ENCODE data around the gene MERTK. TPM values are rescaled to one million over a fixed set of nuclear protein-coding genes. Genes with fewer than 3 reads are reported as not detected.

The MERTK gene
- total RNA-seq, 5 donors from 2014 or later (not counting 1 experiment from before 2014, with no cell fraction given), result 0.12 to 0.73 (median 0.33) TPM

DNA sequence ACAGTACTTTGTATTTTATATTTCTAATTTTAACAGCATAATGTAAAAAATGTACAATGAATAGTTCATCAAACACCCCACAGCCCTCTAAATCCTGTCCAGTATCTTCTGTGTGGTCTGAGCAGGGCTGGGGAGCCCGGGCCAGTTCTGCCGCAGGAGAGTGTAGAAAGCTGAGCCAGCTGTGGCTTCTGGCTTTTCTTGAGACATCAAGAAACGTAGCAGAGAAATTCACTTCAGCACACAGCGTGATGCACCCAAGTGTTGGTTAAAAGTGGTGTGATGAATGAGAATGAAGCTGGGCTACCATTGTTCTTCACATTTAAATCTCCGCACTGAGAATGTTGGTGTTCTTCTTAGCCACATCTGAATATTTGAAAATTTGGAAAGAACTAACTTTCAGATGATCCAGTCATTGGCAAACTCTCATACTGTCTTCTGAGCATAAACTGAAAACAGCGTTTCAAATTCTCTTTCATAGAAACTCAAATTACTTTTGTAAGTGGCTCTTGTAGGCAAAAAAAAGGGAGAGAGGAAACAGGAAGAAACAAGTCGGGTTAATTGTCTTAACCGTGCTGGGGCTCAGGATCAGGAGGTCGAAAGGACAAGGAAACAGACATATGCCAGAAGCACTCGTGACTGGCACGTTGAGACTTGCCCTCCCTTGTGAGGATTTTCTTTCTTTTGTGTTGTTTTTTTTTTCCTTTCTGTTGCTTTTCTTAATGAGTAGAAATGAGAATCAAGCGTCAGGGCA, 133.2 kb downstream of the MERTK start:
- Mint-ChIP-seq H3K9me3 (peaks cover 0 to 4% (median 0%) of the 10 kb centered on the region in 3 donors), H3K27me3 (peaks cover 3 to 8% of the 10 kb centered on the region in 2 donors), H3K4me3 (no peak overlapping the region), H3K27ac (no peak overlapping the region), H3K4me1 (peaks cover 4 to 6% (median 4%) of the 10 kb centered on the region in 3 donors), H3K36me3 (no peaks in the 10 kb centered on the region)
- DNase-seq, result no peak
- ChIA-PET CTCF (no interaction called here), POLR2A (no interaction called here)
- WGBS (ENCODE audit: insufficient coverage), result no CpG with 5 or more reads among the region's 12 CpGs
- Histone ChIP-seq H3K4me1 (ENCODE audit: control insufficient read depth in 1 of 2, extremely low read depth in 1 of 2, insufficient read depth in 2 of 2, low read length in 2 of 2) (no peaks in the 10 kb centered on the region), H3K27ac (ENCODE audit: low read length) (no peak overlapping the region), H3K9me3 (no peaks in the 10 kb centered on the region), H3K36me3 (ENCODE audit: control insufficient read depth in 2 of 2, extremely low read depth in 1 of 2, insufficient read depth in 1 of 2, low read length in 1 of 2) (no peaks in the 10 kb centered on the region), H3K27me3 (replicated peaks in 1 of 2; ENCODE audit: control insufficient read depth in 2 of 2, extremely low read depth in 1 of 2, insufficient read depth in 2 of 2, low read length in 1 of 2) (peaks cover 0 to 6% of the 10 kb centered on the region in 2 experiments), H3K4me3 (ENCODE audit: control insufficient read depth in 1 of 2, extremely low read depth in 1 of 2, low read length in 1 of 2) (no peak overlapping the region)
- no peak for ATAC-seq (replicated peaks in 1 of 4)

GRCh38 chr2:112032224-112032586, 133.8 kb downstream of the MERTK start:
- peaks cover 0 to 6% of the 10 kb centered on the region in 2 experiments for H3K27me3 ChIP-seq (replicated peaks in 1 of 2; ENCODE audit: control insufficient read depth in 2 of 2, extremely low read depth in 1 of 2, insufficient read depth in 2 of 2, low read length in 1 of 2)
- no peaks in the 10 kb centered on the region for H3K36me3 ChIP-seq (ENCODE audit: control insufficient read depth in 2 of 2, extremely low read depth in 1 of 2, insufficient read depth in 1 of 2, low read length in 1 of 2)
- POLR2A ChIA-PET, result no interaction called here
- no peaks in the 10 kb centered on the region for H3K4me1 ChIP-seq (ENCODE audit: control insufficient read depth in 1 of 2, extremely low read depth in 1 of 2, insufficient read depth in 2 of 2, low read length in 2 of 2)
- no peak overlapping the region for H3K4me3 ChIP-seq (ENCODE audit: control insufficient read depth in 1 of 2, extremely low read depth in 1 of 2, low read length in 1 of 2)
- WGBS (ENCODE audit: insufficient coverage), result 93% methylated on average over 2 of the region's 4 CpGs
- Mint-ChIP-seq H3K27me3 (peaks cover 3 to 8% of the 10 kb centered on the region in 2 donors), H3K4me1 (peaks cover 4 to 6% (median 4%) of the 10 kb centered on the region in 3 donors), H3K9me3 (peaks cover 0 to 4% (median 0%) of the 10 kb centered on the region in 3 donors), H3K36me3 (no peaks in the 10 kb centered on the region), H3K4me3 (no peak overlapping the region), H3K27ac (no peak overlapping the region)
- H3K27ac ChIP-seq (ENCODE audit: low read length), result no peak overlapping the region
- no peaks in the 10 kb centered on the region for H3K9me3 ChIP-seq
- DNase-seq (no peak), ATAC-seq (replicated peaks in 1 of 4) (no peak)
- CTCF ChIA-PET, result no interaction called here

DNA sequence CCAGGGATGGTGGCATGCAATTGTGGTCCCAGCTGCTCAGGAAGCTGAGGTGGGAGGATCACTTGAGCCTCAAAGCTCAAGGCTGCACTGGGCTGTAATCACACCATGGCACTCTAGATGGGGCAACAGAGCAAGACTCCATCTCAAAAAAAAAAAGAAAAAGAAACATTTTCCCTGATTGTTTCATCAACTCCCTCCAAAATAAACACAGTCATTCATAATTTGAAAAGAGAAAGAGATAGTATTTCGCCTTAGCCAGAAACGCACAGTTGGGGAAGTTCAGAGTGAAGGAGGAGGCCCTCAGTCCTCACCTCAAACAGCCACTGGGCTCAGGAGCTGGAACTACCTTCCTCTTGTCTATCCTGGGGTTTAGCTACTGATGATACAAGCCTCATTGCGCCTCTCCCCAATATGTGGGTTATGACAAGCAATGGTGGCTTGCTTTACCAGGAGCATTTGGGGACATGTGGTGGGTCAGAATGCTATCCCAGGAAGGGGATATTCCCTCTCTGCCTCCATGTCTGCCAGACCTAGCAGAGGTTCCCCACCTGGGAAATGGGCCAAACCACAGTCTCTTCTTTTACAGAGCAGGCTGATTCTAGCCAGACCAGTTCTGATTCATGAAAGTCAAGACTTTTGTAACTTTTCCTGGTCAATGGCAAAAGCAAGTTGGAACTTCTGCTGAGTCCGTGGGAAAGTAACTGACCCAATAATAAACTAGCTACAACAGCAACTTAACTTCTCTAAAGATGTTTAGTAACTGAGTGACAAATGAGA, 134.5 kb downstream of the MERTK start:
- ChIA-PET CTCF (interaction anchor here in 1 of 2 donors (0.5 kb wide), 1 partner anchor 133 kb away, joined by 3 read pairs; no protein-coding TSS in a partner anchor), POLR2A (no interaction called here)
- Mint-ChIP-seq H3K4me1 (peaks cover 4 to 6% (median 4%) of the 10 kb centered on the region in 3 donors), H3K4me3 (no peak overlapping the region), H3K27me3 (peaks cover 3 to 12% of the 10 kb centered on the region in 2 donors), H3K36me3 (no peaks in the 10 kb centered on the region), H3K9me3 (peaks cover 3 to 10% (median 5%) of the 10 kb centered on the region in 3 donors), H3K27ac (no peak overlapping the region)
- Histone ChIP-seq H3K4me3 (ENCODE audit: control insufficient read depth in 1 of 2, extremely low read depth in 1 of 2, low read length in 1 of 2) (no peak overlapping the region), H3K27ac (ENCODE audit: low read length) (no peak overlapping the region), H3K4me1 (ENCODE audit: control insufficient read depth in 1 of 2, extremely low read depth in 1 of 2, insufficient read depth in 2 of 2, low read length in 2 of 2) (no peaks in the 10 kb centered on the region), H3K36me3 (ENCODE audit: control insufficient read depth in 2 of 2, extremely low read depth in 1 of 2, insufficient read depth in 1 of 2, low read length in 1 of 2) (no peaks in the 10 kb centered on the region), H3K27me3 (replicated peaks in 1 of 2; ENCODE audit: control insufficient read depth in 2 of 2, extremely low read depth in 1 of 2, insufficient read depth in 2 of 2, low read length in 1 of 2) (peaks cover 0 to 6% of the 10 kb centered on the region in 2 experiments), H3K9me3 (no peaks in the 10 kb centered on the region)
- no peak for ATAC-seq (replicated peaks in 1 of 4)
- WGBS (ENCODE audit: insufficient coverage), result no CpG with 5 or more reads among the region's 4 CpGs
- no peak for DNase-seq

DNA sequence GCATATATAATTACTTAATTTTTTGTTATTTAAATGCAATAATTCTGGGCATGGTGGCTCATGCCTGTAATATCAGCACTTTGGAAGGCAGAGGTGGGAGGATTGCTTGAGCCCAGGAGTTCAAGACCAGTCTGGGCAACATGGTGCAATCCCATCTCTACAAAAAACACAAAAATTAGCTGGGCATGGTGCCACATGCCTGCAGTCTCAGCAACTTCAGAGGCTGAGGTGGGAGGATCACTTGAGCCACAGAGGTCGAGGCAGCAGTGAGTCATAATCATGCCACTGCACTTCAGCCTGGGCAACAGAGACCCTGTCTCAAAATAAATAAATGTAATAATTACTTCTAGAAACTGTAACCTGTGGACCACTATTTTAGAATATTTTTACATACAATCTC, 135.2 kb downstream of the MERTK start:
- ATAC-seq (replicated peaks in 1 of 4), result no peak
- H3K4me1 ChIP-seq (ENCODE audit: control insufficient read depth in 1 of 2, extremely low read depth in 1 of 2, insufficient read depth in 2 of 2, low read length in 2 of 2), result no peaks in the 10 kb centered on the region
- H3K4me1 Mint-ChIP-seq, result peaks cover 4 to 6% (median 4%) of the 10 kb centered on the region in 3 donors
- no peak overlapping the region for H3K4me3 ChIP-seq (ENCODE audit: control insufficient read depth in 1 of 2, extremely low read depth in 1 of 2, low read length in 1 of 2)
- H3K4me3 Mint-ChIP-seq, result no peak overlapping the region
- ChIA-PET POLR2A (no interaction called here), CTCF (interaction anchor here in 1 of 2 donors (0.5 kb wide), 1 partner anchor 133 kb away, joined by 3 read pairs; no protein-coding TSS in a partner anchor)
- H3K27ac Mint-ChIP-seq, result no peak overlapping the region
- no peaks in the 10 kb centered on the region for H3K9me3 ChIP-seq
- no peak overlapping the region for H3K27ac ChIP-seq (ENCODE audit: low read length)
- no CpG with 5 or more reads among the region's 1 CpG for WGBS (ENCODE audit: insufficient coverage)
- DNase-seq, result no peak
- H3K36me3 ChIP-seq (ENCODE audit: control insufficient read depth in 2 of 2, extremely low read depth in 1 of 2, insufficient read depth in 1 of 2, low read length in 1 of 2), result no peaks in the 10 kb centered on the region
- peaks cover 0 to 6% of the 10 kb centered on the region in 2 experiments for H3K27me3 ChIP-seq (replicated peaks in 1 of 2; ENCODE audit: control insufficient read depth in 2 of 2, extremely low read depth in 1 of 2, insufficient read depth in 2 of 2, low read length in 1 of 2)
- peaks cover 3 to 12% of the 10 kb centered on the region in 2 donors for H3K27me3 Mint-ChIP-seq
- peaks cover 3 to 10% (median 5%) of the 10 kb centered on the region in 3 donors for H3K9me3 Mint-ChIP-seq
- H3K36me3 Mint-ChIP-seq, result no peaks in the 10 kb centered on the region

- WGBS (ENCODE audit: insufficient coverage), result no CpG with 5 or more reads among the region's 3 CpGs
- Mint-ChIP-seq H3K9me3 (peaks cover 3 to 10% (median 5%) of the 10 kb centered on the region in 3 donors), H3K27me3 (peaks cover 3 to 10% of the 10 kb centered on the region in 2 donors), H3K4me1 (peaks cover 4 to 6% (median 4%) of the 10 kb centered on the region in 3 donors), H3K36me3 (no peaks in the 10 kb centered on the region), H3K4me3 (no peak overlapping the region), H3K27ac (no peak overlapping the region)
- no peaks in the 10 kb centered on the region for H3K36me3 ChIP-seq (ENCODE audit: control insufficient read depth in 2 of 2, extremely low read depth in 1 of 2, insufficient read depth in 1 of 2, low read length in 1 of 2)
- CTCF ChIA-PET, result no interaction called here
- no peak overlapping the region for H3K27ac ChIP-seq (ENCODE audit: low read length)
- H3K4me3 ChIP-seq (ENCODE audit: control insufficient read depth in 1 of 2, extremely low read depth in 1 of 2, low read length in 1 of 2), result no peak overlapping the region
- no peaks in the 10 kb centered on the region for H3K9me3 ChIP-seq
- DNase-seq (no peak), ATAC-seq (replicated peaks in 1 of 4) (no peak)
- H3K27me3 ChIP-seq (replicated peaks in 1 of 2; ENCODE audit: control insufficient read depth in 2 of 2, extremely low read depth in 1 of 2, insufficient read depth in 2 of 2, low read length in 1 of 2), result peaks cover 0 to 6% of the 10 kb centered on the region in 2 experiments
- POLR2A ChIA-PET, result no interaction called here
- no peaks in the 10 kb centered on the region for H3K4me1 ChIP-seq (ENCODE audit: control insufficient read depth in 1 of 2, extremely low read depth in 1 of 2, insufficient read depth in 2 of 2, low read length in 2 of 2)
Measured at GRCh38 chr2:112034924-112035323, 136.5 kb downstream of the MERTK start.

GRCh38 chr2:112035786-112036185, 137.4 kb downstream of the MERTK start:
- Histone ChIP-seq H3K36me3 (ENCODE audit: control insufficient read depth in 2 of 2, extremely low read depth in 1 of 2, insufficient read depth in 1 of 2, low read length in 1 of 2) (no peaks in the 10 kb centered on the region), H3K4me3 (ENCODE audit: control insufficient read depth in 1 of 2, extremely low read depth in 1 of 2, low read length in 1 of 2) (no peak overlapping the region), H3K9me3 (no peaks in the 10 kb centered on the region), H3K27ac (ENCODE audit: low read length) (no peak overlapping the region), H3K4me1 (ENCODE audit: control insufficient read depth in 1 of 2, extremely low read depth in 1 of 2, insufficient read depth in 2 of 2, low read length in 2 of 2) (no peaks in the 10 kb centered on the region), H3K27me3 (replicated peaks in 1 of 2; ENCODE audit: control insufficient read depth in 2 of 2, extremely low read depth in 1 of 2, insufficient read depth in 2 of 2, low read length in 1 of 2) (peaks cover 0 to 1% of the 10 kb centered on the region in 2 experiments)
- Mint-ChIP-seq H3K27me3 (peaks cover 0 to 9% of the 10 kb centered on the region in 2 donors), H3K27ac (no peak overlapping the region), H3K9me3 (peaks cover 3 to 10% (median 5%) of the 10 kb centered on the region in 3 donors), H3K4me1 (peaks cover 4 to 6% (median 4%) of the 10 kb centered on the region in 3 donors), H3K4me3 (no peak overlapping the region), H3K36me3 (no peaks in the 10 kb centered on the region)
- no CpG with 5 or more reads among the region's 1 CpG for whole genome bisulfite sequencing (ENCODE audit: insufficient coverage)
- ATAC-seq (replicated peaks in 1 of 4) (no peak), DNase-seq (no peak)
- ChIA-PET POLR2A (no interaction called here), CTCF (no interaction called here)
